SK-N-SH (cell line): ENCODE measurements around the gene HDHD2. TPM values are rescaled to one million over a fixed set of nuclear protein-coding genes. Genes with fewer than 3 reads are reported as not detected.

Experiments used
- CTCF ChIA-PET: fragments of 300-600, 350-600 bp; formaldehyde crosslinking; extraction: SDS; loops from one replicate; lab custom pipeline; 2021; lab: Yijun Ruan, JAX
- POLR2A ChIA-PET: fragments of 350-600 bp; sonication (Branson Sonifier 250); formaldehyde crosslinking; extraction: SDS; loops from one replicate; lab custom pipeline; 2020; ENCODE audit warnings: antibody characterized with exemption, inconsistent platforms; lab: Yijun Ruan, JAX
- DNase-seq: peaks from one replicate; pipeline ENCODE4 v3.0.0; 2012
- H2AFZ ChIP-seq: fragments of 200-600 bp; sonication (generic); 2 replicates; pipeline ENCODE4 v1.8.1; 2016; ENCODE audit warnings: antibody characterized with exemption, mild to moderate bottlenecking, low read depth
- H3F3A ChIP-seq: fragments of 200-600 bp; sonication (generic); replicated peaks from 2 replicates; pipeline ENCODE3; 2016; ENCODE audit warnings: antibody characterized with exemption, mild to moderate bottlenecking; ENCODE audit not compliant: insufficient read depth
- H3K27ac ChIP-seq, 2 experiments: fragments of 200-500 bp in 1 of 2; fragments of 200-600 bp in 1 of 2; sonication (Bioruptor generic) in 1 of 2; sonication (generic), shearing (Covaris generic) in 1 of 2; 2 replicates each; pipeline versions ENCODE4 v1.5.1 to v1.6.1; 2014 to 2016; ENCODE audit warnings: low read depth in 2 of 2, inconsistent platforms in 1 of 2, low read length in 1 of 2, mild to moderate bottlenecking in 1 of 2, mixed read lengths in 1 of 2
- H3K27me3 ChIP-seq: fragments of 200-600 bp; sonication (generic), shearing (Covaris generic); 2 replicates; pipeline ENCODE4 v1.6.1; 2016; ENCODE audit warnings: mixed run types; ENCODE audit not compliant: insufficient read depth
- H3K36me3 ChIP-seq, 2 experiments: fragments of 200-500 bp in 1 of 2; fragments of 200-600 bp in 1 of 2; sonication (Bioruptor generic) in 1 of 2; sonication (generic) in 1 of 2; replicated peaks in 1 of 2; 2 replicates each; pipeline versions ENCODE3 to v1.5.1; 2014 to 2016; ENCODE audit warnings: low read length in 1 of 2, mild to moderate bottlenecking in 1 of 2; ENCODE audit not compliant: insufficient read depth in 2 of 2, control insufficient read depth in 1 of 2
- H3K4me1 ChIP-seq, 2 experiments: fragments of 200-500 bp in 1 of 2; fragments of 200-600 bp in 1 of 2; sonication (Bioruptor generic) in 1 of 2; sonication (generic), shearing (Covaris generic) in 1 of 2; 2 replicates each; pipeline versions ENCODE4 v1.5.1 to v1.6.1; 2014 to 2016; ENCODE audit warnings: low read depth in 1 of 2, low read length in 1 of 2, mixed run types in 1 of 2; ENCODE audit not compliant: insufficient read depth in 2 of 2, control insufficient read depth in 1 of 2
- H3K4me2 ChIP-seq: fragments of 200-600 bp; sonication (generic), shearing (Covaris generic); 2 replicates; pipeline ENCODE4 v1.6.1; 2017; ENCODE audit warnings: mixed run types
- H3K4me3 ChIP-seq, 2 experiments: fragments of 200-500 bp in 1 of 2; fragments of 200-600 bp in 1 of 2; sonication (Bioruptor generic) in 1 of 2; sonication (generic), shearing (Covaris generic) in 1 of 2; 2 replicates each; pipeline versions ENCODE4 v1.5.1 to v1.8.1; 2014 to 2016; ENCODE audit warnings: low read depth in 2 of 2, inconsistent platforms in 1 of 2, low read length in 1 of 2, mild to moderate bottlenecking in 1 of 2, mixed read lengths in 1 of 2, moderate library complexity in 1 of 2
- H3K79me2 ChIP-seq: fragments of 200-600 bp; sonication (generic); 2 replicates; pipeline ENCODE4 v1.8.1; 2017; ENCODE audit warnings: mild to moderate bottlenecking; ENCODE audit not compliant: insufficient read depth
- H3K9ac ChIP-seq: fragments of 200-600 bp; sonication (generic); 2 replicates; pipeline ENCODE4 v1.6.1; 2017; ENCODE audit warnings: mixed run types
- H3K9me2 ChIP-seq: fragments of 200-600 bp; sonication (generic); 2 replicates; pipeline ENCODE4 v1.6.1; 2017; ENCODE audit warnings: mixed run types
- H3K9me3 ChIP-seq: fragments of 200-600 bp; sonication (generic); 2 replicates; pipeline ENCODE4 v1.6.1; 2017; ENCODE audit warnings: mixed run types, mild to moderate bottlenecking, moderate library complexity
- H4K20me1 ChIP-seq: fragments of 200-600 bp; sonication (generic); 2 replicates; pipeline ENCODE4 v1.6.1; 2017; ENCODE audit warnings: mild to moderate bottlenecking, mixed run types; ENCODE audit not compliant: insufficient read depth
- CHD2 ChIP-seq: fragments of 150-350 bp; IDR thresholded peaks from 2 replicates; pipeline ENCODE4 v1.6.1; 2018; ENCODE audit warnings: low read length; ENCODE audit not compliant: partially characterized antibody
- EZH2phosphoT487 ChIP-seq: fragments of 200-600 bp; sonication (generic); IDR thresholded peaks from 2 replicates; pipeline ENCODE4 v1.6.1; 2017; ENCODE audit warnings: low read depth, mixed run types, mild to moderate bottlenecking, antibody characterized with exemption, moderate library complexity, borderline replicate concordance
- FOSL2 ChIP-seq: IDR thresholded peaks from 2 replicates; pipeline ENCODE4 v1.4.0; 2012; ENCODE audit warnings: low read depth, mild to moderate bottlenecking, moderate library complexity, borderline replicate concordance
- GABPA ChIP-seq: IDR thresholded peaks from 2 replicates; pipeline ENCODE4 v1.4.0; 2012; ENCODE audit warnings: low read depth, mild to moderate bottlenecking
- JUND ChIP-seq: IDR thresholded peaks from 2 replicates; pipeline ENCODE4 v1.4.0; 2012
- MEF2A ChIP-seq: IDR thresholded peaks from 2 replicates; pipeline ENCODE4 v1.4.0; 2012; ENCODE audit warnings: low read depth, borderline replicate concordance
- MXI1 ChIP-seq: IDR thresholded peaks from 2 replicates; pipeline ENCODE4 v1.6.1; 2012; ENCODE audit warnings: mild to moderate bottlenecking, low read depth, low read length, improper control_type of control experiment
- NFIC ChIP-seq: IDR thresholded peaks from 2 replicates; pipeline ENCODE4 v1.4.0; 2012; ENCODE audit warnings: borderline replicate concordance
- POLR2AphosphoS5 ChIP-seq: IDR thresholded peaks from 2 replicates; pipeline ENCODE4 v1.6.1; 2012; ENCODE audit warnings: low read depth, low read length
- RCOR1 ChIP-seq: fragments of 150-350 bp; IDR thresholded peaks from 2 replicates; pipeline ENCODE4 v1.6.1; 2017; ENCODE audit warnings: antibody characterized with exemption, low read length
- RFX5 ChIP-seq: IDR thresholded peaks from 2 replicates; pipeline ENCODE4 v1.6.1; 2012; ENCODE audit warnings: mild to moderate bottlenecking, improper control_type of control experiment, low read length
- RXRA ChIP-seq: IDR thresholded peaks from 2 replicates; pipeline ENCODE4 v1.4.0; 2012; ENCODE audit warnings: low read depth, mild to moderate bottlenecking, borderline replicate concordance
- TAF1 ChIP-seq: IDR thresholded peaks from 2 replicates; pipeline ENCODE4 v1.6.1; 2012; ENCODE audit warnings: low read depth, mild to moderate bottlenecking, low read length, moderate library complexity, borderline replicate concordance
- TCF12 ChIP-seq: IDR thresholded peaks from 2 replicates; pipeline ENCODE4 v1.4.0; 2012
- TEAD4 ChIP-seq: IDR thresholded peaks from 2 replicates; pipeline ENCODE4 v1.4.0; 2012; ENCODE audit warnings: mild to moderate bottlenecking, borderline replicate concordance; ENCODE audit not compliant: insufficient read depth
- YY1 ChIP-seq: IDR thresholded peaks from 2 replicates; pipeline ENCODE4 v1.4.0; 2012; ENCODE audit warnings: low read depth, mild to moderate bottlenecking
- WGBS: methylation state at CpG from one replicate; pipeline ENCODE4 v1.1.6; 2017; ENCODE audit warnings: low lambda C conversion rate; 5-methylcytosine and 5-hydroxymethylcytosine counted together
- polyA plus RNA-seq, 3 experiments: library from polyadenylated mRNA; depleted of rRNA; stranded (reverse); fragments of >200 nt; gene quantifications; 2 replicates each; pipeline ENCODE4 v1.2.3, GENCODE V29; 2012
- TF ChIP-seq, protein P1 (sequence below): IDR thresholded peaks from 2 replicates; pipeline ENCODE4 v1.4.0; 2012; ENCODE audit warnings: low read depth
- TF ChIP-seq, protein P2 (sequence below): IDR thresholded peaks from 2 replicates; pipeline ENCODE4 v1.6.1; 2012; ENCODE audit warnings: mild to moderate bottlenecking, low read depth, low read length, moderate library complexity
- TF ChIP-seq, protein P3 (sequence below): IDR thresholded peaks from 2 replicates; pipeline ENCODE4 v1.4.0; 2012; ENCODE audit warnings: low read depth, borderline replicate concordance
- TF ChIP-seq, protein P4 (sequence below): fragments of 150-350 bp; IDR thresholded peaks from 2 replicates; pipeline ENCODE4 v1.6.1; 2017; ENCODE audit warnings: antibody characterized with exemption, low read length, low read depth, borderline replicate concordance

The HDHD2 gene
- polyA plus RNA-seq, 1 of the 3 experiments (the other 2 are of a cell fraction): 10.6 TPM

DNA sequence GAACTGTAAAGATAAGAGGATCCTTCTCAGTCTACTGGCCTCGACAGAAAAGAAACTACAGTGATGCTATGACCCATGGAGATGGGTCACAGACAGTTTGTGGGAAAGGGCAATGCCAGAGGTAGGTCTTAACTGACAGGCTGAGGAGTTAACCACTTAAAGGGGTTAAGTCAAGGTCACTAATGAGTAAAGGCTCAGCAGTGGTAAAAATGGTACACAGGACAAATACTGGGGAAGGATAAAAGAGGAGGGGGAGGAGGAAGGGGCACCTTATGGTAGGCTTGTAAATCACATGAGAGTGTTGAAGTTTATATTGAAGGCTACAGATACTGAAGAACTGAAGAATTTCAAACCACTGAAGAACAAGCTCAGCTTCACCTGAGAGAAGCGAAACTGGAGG lies 16.0 kb upstream of the HDHD2 start:
- ChIA-PET CTCF (no interaction called here), POLR2A (interaction anchor here (1.7 kb wide), 1 partner anchor 16 kb away, joined by 5 read pairs; the partner anchor contains the start of gene HDHD2)
- Histone ChIP-seq H3K27me3 (no peaks in the 10 kb centered on the region), H4K20me1 (peaks cover 22% of the 10 kb centered on the region), H3K4me3 (no peak overlapping the region), H3F3A (peaks cover 5% of the 10 kb centered on the region), H3K4me2 (no peak overlapping the region), H2AFZ (no peak overlapping the region), H3K36me3 (peaks cover 4 to 19% of the 10 kb centered on the region in 2 experiments), H3K9me2 (no peaks in the 10 kb centered on the region), H3K9me3 (no peaks in the 10 kb centered on the region), H3K9ac (no peak overlapping the region), H3K4me1 (peaks cover 0 to 2% of the 10 kb centered on the region in 2 experiments; a peak in 2 of 4 replicates), H3K27ac (no peak overlapping the region), H3K79me2 (peaks cover 99% of the 10 kb centered on the region)
- TF ChIP-seq CHD2: no peak
- no peak for TF ChIP-seq RCOR1
- no peak for TF ChIP-seq TAF1
- TF ChIP-seq TEAD4: no peak
- TF ChIP-seq, protein P1, sequence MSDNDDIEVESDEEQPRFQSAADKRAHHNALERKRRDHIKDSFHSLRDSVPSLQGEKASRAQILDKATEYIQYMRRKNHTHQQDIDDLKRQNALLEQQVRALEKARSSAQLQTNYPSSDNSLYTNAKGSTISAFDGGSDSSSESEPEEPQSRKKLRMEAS: no peak
- no peak for TF ChIP-seq FOSL2
- no peak for TF ChIP-seq POLR2AphosphoS5
- no peak for TF ChIP-seq YY1
- no peak for TF ChIP-seq RXRA
- TF ChIP-seq, protein P2, sequence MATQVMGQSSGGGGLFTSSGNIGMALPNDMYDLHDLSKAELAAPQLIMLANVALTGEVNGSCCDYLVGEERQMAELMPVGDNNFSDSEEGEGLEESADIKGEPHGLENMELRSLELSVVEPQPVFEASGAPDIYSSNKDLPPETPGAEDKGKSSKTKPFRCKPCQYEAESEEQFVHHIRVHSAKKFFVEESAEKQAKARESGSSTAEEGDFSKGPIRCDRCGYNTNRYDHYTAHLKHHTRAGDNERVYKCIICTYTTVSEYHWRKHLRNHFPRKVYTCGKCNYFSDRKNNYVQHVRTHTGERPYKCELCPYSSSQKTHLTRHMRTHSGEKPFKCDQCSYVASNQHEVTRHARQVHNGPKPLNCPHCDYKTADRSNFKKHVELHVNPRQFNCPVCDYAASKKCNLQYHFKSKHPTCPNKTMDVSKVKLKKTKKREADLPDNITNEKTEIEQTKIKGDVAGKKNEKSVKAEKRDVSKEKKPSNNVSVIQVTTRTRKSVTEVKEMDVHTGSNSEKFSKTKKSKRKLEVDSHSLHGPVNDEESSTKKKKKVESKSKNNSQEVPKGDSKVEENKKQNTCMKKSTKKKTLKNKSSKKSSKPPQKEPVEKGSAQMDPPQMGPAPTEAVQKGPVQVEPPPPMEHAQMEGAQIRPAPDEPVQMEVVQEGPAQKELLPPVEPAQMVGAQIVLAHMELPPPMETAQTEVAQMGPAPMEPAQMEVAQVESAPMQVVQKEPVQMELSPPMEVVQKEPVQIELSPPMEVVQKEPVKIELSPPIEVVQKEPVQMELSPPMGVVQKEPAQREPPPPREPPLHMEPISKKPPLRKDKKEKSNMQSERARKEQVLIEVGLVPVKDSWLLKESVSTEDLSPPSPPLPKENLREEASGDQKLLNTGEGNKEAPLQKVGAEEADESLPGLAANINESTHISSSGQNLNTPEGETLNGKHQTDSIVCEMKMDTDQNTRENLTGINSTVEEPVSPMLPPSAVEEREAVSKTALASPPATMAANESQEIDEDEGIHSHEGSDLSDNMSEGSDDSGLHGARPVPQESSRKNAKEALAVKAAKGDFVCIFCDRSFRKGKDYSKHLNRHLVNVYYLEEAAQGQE: no peak
- TF ChIP-seq, protein P3, sequence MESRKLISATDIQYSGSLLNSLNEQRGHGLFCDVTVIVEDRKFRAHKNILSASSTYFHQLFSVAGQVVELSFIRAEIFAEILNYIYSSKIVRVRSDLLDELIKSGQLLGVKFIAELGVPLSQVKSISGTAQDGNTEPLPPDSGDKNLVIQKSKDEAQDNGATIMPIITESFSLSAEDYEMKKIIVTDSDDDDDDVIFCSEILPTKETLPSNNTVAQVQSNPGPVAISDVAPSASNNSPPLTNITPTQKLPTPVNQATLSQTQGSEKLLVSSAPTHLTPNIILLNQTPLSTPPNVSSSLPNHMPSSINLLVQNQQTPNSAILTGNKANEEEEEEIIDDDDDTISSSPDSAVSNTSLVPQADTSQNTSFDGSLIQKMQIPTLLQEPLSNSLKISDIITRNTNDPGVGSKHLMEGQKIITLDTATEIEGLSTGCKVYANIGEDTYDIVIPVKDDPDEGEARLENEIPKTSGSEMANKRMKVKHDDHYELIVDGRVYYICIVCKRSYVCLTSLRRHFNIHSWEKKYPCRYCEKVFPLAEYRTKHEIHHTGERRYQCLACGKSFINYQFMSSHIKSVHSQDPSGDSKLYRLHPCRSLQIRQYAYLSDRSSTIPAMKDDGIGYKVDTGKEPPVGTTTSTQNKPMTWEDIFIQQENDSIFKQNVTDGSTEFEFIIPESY: no peak
- TF ChIP-seq TCF12: no peak
- TF ChIP-seq NFIC: no peak
- TF ChIP-seq MEF2A: no peak
- no peak for TF ChIP-seq RFX5
- TF ChIP-seq EZH2phosphoT487: no peak
- TF ChIP-seq JUND: no peak
- TF ChIP-seq GABPA: no peak
- no peak for TF ChIP-seq MXI1
- TF ChIP-seq, protein P4, sequence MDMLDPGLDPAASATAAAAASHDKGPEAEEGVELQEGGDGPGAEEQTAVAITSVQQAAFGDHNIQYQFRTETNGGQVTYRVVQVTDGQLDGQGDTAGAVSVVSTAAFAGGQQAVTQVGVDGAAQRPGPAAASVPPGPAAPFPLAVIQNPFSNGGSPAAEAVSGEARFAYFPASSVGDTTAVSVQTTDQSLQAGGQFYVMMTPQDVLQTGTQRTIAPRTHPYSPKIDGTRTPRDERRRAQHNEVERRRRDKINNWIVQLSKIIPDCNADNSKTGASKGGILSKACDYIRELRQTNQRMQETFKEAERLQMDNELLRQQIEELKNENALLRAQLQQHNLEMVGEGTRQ: no peak
- 96% methylated on average over 2 of the region's 2 CpGs for WGBS
- DNase-seq: no peak
